Measurements from ENCODE around the gene NEDD4L.
"Not testable (repeated sequence)": the region's sequence is repeated elsewhere in the genome, so short reads cannot be mapped to it uniquely, and the experiment has no call there.

NEDD4L gene

GRCh38 chr18:58048081-58048642 is 4.1 kb downstream of the NEDD4L start:
- H3K27ac ChIP-seq = no peak overlapping the region
- POLR2A ChIA-PET (ENCODE audit: low non-redundant PET) = no interaction called here
- TF ChIP-seq, protein P1, sequence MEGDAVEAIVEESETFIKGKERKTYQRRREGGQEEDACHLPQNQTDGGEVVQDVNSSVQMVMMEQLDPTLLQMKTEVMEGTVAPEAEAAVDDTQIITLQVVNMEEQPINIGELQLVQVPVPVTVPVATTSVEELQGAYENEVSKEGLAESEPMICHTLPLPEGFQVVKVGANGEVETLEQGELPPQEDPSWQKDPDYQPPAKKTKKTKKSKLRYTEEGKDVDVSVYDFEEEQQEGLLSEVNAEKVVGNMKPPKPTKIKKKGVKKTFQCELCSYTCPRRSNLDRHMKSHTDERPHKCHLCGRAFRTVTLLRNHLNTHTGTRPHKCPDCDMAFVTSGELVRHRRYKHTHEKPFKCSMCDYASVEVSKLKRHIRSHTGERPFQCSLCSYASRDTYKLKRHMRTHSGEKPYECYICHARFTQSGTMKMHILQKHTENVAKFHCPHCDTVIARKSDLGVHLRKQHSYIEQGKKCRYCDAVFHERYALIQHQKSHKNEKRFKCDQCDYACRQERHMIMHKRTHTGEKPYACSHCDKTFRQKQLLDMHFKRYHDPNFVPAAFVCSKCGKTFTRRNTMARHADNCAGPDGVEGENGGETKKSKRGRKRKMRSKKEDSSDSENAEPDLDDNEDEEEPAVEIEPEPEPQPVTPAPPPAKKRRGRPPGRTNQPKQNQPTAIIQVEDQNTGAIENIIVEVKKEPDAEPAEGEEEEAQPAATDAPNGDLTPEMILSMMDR (conservative IDR thresholded peaks at IDR 0.05; ENCODE audit: low read depth) = no peak
- CTCF ChIA-PET = no interaction called here
- no peak for DNase-seq (ENCODE audit: low spot score)

- DNase-seq (ENCODE audit: low spot score) = no peak
- ChIA-PET CTCF (no interaction called here), POLR2A (ENCODE audit: low non-redundant PET) (no interaction called here)
- TF ChIP-seq, protein P1 (conservative IDR thresholded peaks at IDR 0.05; ENCODE audit: low read depth) = no peak
- no peak overlapping the region for H3K27ac ChIP-seq
These were observed 5.1 kb downstream of the NEDD4L start for GRCh38 chr18:58049000-58049688.

DNA sequence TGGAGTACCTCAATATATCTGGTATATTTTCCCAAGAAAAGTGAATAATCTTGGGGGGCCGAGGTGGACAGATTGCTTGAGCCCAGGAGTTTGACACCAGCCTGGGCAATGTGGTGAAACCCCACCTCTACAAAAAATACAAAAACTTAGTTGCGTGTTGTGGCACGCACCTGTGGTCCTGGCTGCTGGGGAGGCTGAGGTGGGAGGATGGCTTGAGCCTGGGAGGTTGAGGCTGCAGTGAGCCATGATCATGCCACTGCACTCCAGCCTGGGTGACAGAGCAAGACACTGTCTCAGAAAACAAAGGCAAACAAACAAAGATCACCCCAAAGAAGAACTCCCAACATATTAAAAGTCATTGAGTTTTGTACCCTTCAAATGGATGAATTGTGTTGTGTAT is 6.9 kb downstream of the NEDD4L start:
- POLR2A ChIA-PET (ENCODE audit: low non-redundant PET); H3K27ac ChIP-seq; DNase-seq (ENCODE audit: low spot score): not testable (repeated sequence)
- CTCF ChIA-PET = interaction anchor here (0.6 to 2.7 kb wide), 3 partner anchors 71 to 439 kb away, joined by 3 to 10 read pairs (median 3); no protein-coding TSS in a partner anchor

GRCh38 chr18:58051765-58052460 is 7.9 kb downstream of the NEDD4L start:
- peak; percentile 20 for DNase-seq (ENCODE audit: low spot score)

GRCh38 chr18:58052960-58053359 is 8.9 kb downstream of the NEDD4L start:
- ChIA-PET CTCF (interaction anchor here (0.6 to 2.7 kb wide), 2 partner anchors 18 to 69 kb away, joined by 3 to 10 read pairs; no protein-coding TSS in a partner anchor), POLR2A (ENCODE audit: low non-redundant PET) (no interaction called here)
- TF ChIP-seq, protein P1 (conservative IDR thresholded peaks at IDR 0.05; ENCODE audit: low read depth) = no peak
- no peak overlapping the region for H3K27ac ChIP-seq
- DNase-seq (ENCODE audit: low spot score) = no peak

More at GRCh38 chr18:58051765-58052460, 7.9 kb downstream of the NEDD4L start:
- ChIA-PET POLR2A (ENCODE audit: low non-redundant PET) (no interaction called here), CTCF (interaction anchor here (0.9 to 2.7 kb wide), 2 partner anchors 70 to 243 kb away, joined by 3 to 10 read pairs; no protein-coding TSS in a partner anchor)
- TF ChIP-seq, protein P1 (conservative IDR thresholded peaks at IDR 0.05; ENCODE audit: low read depth) = peak; percentile 33
- no peak overlapping the region for H3K27ac ChIP-seq

- peak; percentile 8 for DNase-seq (ENCODE audit: low spot score)
These were observed 10.2 kb downstream of the NEDD4L start for GRCh38 chr18:58054041-58054781.

More at GRCh38 chr18:58054041-58054781, 10.2 kb downstream of the NEDD4L start:
- peak overlapping the region; percentile 35; the same call in 1 of the 2 replicates for H3K27ac ChIP-seq
- POLR2A ChIA-PET (ENCODE audit: low non-redundant PET) = no interaction called here
- TF ChIP-seq, protein P1 (conservative IDR thresholded peaks at IDR 0.05; ENCODE audit: low read depth) = no peak
- CTCF ChIA-PET = interaction anchor here (0.5 to 1.5 kb wide), 2 partner anchors 68 to 433 kb away, joined by 6 to 8 read pairs; no protein-coding TSS in a partner anchor
